HG02840 (cell line): ENCODE results near the gene GIPR.
"Not testable (repeated sequence)": the region's sequence is repeated elsewhere in the genome, so short reads cannot be mapped to it uniquely, and the experiment has no call there.

Experiments
- ATAC-seq: cut with Tn5 transposase; IDR thresholded peaks from one replicate; pipeline ENCODE4 v1.9.1; 2021; ENCODE audit warnings: mild to moderate bottlenecking, moderate library complexity, moderate number of reproducible peaks; ENCODE audit not compliant: unreplicated experiment, low FRiP score

GIPR gene

GRCh38 chr19:45685045-45685444, 17.0 kb downstream of the GIPR start:
- not testable (repeated sequence) for ATAC-seq

DNA sequence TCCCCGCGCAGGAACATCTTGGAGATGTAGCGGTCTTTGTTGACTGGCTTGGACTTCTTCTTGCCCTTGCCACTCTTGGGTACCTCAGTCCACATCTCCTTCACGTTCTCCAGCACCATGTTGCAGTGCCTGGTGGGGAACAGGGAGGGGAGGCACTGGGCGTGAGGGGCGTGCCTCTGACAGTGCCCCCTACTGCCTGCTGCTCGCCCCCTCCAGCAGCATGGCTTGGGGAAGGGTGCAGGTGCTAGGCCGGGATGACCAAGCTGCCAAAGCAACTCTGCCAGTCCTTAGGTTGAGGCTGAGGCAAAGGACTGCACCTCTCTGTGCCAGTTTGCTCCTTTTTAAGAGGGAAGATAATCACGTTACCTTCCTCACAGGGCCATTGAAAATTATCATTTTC, 19.6 kb downstream of the GIPR start:
- ATAC-seq: no peak

- peak; percentile 49 for ATAC-seq
Measured at GRCh38 chr19:45691516-45692186, 23.6 kb downstream of the GIPR start, which contains the start of gene SNRPD2. SNRPD2 (minus strand) TSS chr19:45691953; CDS start chr19:45691888, 65 bp downstream.

GRCh38 chr19:45692187-45693105, 24.4 kb downstream of the GIPR start, which contains the start of gene QPCTL:
QPCTL (plus strand) TSS chr19:45692666; CDS start chr19:45692704, 38 bp downstream.
- peak; percentile 83 for ATAC-seq

- ATAC-seq: no peak
Measured at GRCh38 chr19:45693106-45693788, 25.2 kb downstream of the GIPR start.

DNA sequence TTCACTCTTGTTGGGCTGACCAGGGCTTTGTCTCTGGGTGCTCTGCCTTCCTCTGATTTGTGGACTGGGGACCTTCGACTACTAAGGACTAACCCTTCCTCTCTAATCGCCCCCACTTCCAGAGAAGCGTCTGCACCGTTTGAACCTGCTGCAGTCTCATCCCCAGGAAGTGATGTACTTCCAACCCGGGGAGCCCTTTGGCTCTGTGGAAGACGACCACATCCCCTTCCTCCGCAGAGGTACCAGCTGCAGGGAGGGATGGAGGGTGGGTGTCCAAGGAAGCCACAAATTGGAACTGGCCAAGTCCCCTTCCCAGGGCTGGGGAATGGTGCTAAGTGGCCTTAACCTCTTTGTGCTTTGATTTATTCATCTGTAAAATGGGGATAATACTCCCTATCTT, 33.7 kb downstream of the GIPR start:
- ATAC-seq: no peak

DNA sequence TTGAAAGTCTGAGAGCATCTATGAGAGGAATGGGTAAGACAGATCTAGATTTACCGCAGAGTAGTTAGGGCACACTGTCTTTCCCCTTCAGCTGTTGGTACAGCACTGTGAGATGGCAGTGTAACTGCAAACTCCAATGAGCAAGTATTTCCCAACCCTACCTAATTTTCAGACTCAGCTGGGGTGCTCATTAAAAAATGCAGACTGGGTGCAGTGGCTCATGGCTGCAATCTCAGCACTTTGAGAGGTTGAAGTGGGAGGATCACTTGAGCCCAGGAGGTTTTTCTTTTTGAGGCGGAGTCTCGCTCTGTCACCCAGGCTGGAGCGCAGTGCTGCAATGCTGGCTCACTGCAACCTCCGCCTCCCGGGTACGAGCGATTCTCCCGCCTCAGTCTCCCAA, 37.1 kb downstream of the GIPR start:
- ATAC-seq: no peak

DNA sequence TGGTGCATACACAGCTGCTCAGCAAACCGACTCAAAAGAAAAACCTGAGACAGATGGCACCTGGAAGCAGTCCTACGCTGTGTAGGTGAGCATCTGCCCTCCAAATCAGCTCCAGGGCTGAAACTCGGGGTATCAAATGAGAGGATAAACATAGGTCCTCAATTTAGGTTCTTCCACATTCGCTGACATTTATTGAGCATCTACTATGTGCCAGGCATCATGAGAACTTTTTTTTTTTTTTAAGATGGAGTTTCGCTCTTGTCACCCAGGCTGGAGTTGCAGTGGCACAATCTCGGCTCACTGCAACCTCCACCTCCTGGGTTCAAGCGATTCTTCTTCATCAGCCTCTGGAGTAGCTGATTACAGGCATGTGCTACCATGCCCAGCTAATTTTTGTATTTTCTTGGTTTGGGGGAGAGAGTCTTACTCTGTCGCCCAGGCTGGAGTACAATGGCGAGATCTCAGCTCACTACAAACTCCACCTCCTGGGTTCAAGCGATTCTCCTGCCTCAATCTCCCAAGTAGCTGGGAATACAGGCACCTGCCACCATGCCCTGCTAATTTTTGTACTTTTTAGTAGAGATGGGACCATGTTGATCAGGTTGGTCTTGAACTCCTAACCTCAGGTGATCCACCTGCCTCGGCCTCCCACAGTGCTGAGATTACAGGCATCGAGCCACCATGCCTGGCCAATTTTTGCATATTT, 37.8 kb downstream of the GIPR start:
- no peak for ATAC-seq

DNA sequence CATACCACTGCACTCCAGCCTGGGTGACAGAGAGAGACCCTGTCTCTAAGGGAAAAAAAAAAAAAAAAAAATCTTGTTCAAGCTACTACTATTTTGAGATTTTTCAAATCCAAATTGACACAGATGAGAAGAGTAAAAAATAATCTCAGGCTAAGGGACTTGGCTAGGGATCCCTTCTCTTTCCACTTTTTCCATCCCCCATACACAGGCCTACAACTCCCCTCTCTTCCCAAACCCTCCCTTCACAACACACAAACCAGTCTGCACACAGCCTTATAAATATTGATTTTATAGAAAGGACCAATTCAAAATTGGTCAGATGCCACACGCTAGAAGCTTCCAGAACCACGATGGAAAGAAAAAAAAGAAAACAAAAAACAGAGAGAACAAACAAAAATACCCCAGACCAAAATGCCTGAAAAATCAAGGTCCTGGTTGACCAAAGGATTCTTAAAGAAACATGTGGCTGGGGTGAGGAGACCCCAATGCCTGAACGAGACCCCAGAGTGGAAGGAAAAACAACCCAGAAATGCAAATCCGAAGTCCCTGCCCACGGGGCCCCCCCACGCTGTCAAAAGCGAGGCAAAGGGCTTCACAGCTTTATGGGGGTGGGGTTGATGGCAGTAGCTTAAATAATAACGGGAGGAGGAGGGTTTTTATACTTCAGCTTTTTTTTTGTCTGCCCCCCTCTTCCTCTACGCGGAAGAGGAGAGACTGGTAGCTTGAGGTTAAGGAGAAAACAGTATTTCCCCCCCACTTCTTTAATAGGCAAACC, 42.5 kb downstream of the GIPR start:
- no peak for ATAC-seq

DNA sequence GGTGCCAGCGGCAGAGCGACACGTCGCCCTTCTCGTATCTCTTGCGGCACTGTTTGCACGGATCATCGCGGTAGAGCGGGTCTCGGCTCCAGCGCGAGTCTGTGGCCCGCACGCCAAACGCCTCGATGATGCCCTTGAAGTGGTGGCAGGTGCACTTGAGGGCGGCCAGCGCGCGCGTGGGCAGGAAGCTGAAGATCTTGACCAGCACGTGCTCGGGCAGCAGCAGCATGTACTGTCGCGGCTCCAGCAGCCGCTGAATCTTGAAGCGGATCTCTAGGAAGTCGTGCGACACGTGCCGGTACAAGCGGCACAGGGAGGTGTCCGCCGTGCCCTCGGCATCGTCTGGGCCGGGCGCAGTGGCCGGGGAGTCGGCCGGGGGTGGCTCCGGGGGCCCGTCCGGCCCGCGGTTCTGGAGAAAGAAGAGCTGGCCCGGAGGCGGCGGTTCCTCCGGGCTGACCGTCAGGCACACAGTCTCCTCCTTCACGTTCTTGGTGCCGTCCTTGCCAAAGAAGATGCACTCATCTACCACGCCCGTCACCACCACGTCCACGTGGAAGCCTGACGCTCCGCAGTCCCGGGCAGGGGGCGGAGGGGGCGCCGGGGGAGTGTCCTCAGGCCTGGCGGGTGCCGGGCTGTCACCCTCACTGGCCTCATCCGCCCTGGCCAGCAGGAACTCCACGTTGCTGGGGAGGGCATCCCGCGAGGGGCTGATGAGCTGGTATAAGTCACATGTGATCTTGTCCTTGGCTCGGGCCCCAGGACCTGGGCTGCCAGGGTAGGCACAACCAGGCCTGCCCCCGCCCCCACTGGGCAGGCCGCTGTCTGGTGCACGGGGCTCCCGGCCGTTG, 44.1 kb downstream of the GIPR start:
- ATAC-seq: no peak

GRCh38 chr19:45712699-45713067, 44.7 kb downstream of the GIPR start:
- no peak for ATAC-seq

- no peak for ATAC-seq
Measured at GRCh38 chr19:45713141-45713540, 45.1 kb downstream of the GIPR start.

DNA sequence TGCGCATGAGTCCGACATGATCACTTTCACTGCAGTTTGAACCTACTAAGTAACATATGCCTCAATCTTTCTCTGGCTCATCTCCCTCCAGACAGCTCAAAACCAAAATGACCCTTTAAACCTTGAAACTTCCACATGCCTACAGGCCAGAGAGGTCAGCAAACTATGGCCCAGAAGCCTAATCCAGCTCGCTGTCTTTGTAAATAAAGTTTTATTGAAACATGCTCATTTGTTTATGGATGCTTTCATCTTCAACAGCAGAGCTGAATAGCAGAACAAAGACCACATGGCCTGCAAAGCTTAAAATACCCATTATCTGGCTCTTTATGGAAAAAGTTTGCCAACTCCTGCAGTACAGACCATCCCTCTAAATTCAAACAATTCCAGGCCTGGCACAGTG, 47.1 kb downstream of the GIPR start:
- no peak for ATAC-seq

GRCh38 chr19:45716359-45717130, 48.5 kb downstream of the GIPR start:
- no peak for ATAC-seq

DNA sequence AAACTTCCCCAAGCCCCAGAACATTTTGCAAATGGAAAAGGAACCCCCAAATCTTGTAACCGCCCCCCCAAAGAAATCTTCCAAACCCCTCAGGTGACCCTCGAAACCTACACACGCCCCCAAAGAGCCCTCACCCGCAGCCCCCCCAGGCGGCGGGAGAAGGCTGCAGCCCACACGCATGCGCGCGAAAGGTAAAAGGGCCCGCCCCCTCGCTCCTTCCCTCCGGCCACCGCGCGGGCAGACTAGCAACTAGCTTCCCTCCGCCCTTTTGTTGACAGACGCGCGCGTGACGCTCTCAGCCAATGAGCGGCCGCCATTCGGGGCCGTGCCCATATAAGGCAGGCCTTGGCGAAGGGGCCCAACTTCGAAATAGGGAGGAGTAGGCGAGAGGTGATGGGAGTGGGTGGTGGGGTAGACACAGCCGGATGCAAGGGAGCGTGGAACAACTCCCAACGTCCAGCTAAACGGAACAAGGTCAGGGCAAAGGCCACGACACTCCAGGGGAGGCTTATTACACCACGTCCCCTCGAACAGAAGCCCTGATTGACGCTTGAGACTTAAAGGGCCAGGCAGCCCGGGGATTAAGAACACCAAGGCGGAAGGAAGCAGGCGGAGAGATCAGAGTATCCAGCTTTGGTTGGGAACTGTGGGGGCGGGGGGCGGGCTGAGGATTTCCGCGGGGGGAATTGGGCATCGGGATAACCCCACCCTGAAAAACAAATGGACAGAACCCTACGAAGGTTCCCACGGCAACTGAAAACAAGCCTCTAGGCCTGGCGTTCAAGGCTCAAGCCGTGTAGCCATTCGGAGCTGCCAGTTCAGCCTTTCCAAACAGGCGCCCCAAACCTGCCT, 49.3 kb downstream of the GIPR start:
- ATAC-seq: peak; percentile 90

DNA sequence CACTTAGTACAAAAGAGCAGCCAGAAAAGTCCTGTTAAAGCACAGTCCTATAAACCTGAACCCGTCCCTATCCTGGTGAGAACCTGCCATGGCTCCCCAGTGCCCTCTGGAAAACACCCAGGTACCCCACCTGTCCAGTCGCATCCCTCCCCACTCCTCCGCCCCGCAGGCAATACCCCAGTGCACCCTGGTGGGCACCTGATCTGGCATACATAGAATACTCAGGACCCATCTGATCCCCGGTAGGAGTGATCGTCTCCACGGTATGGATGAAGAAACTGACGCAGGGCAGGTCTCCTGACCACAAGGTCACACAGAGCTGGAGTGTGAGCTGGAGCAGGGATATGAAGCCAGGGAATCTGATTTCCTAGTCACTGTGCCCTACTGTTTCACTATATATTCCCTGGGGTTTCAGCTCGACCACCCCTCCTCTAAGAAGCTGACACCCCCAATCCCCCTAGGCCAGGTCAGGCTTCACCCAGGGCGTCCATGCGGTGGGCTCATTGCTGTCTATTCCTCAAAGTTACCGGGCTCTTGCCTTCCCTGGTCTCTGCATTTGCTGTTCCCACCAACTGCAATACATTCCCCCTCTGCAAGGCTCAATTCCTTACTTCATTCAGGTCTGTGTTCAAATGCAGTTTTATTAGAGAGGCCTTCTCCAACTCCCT, 50.1 kb downstream of the GIPR start:
- no peak for ATAC-seq

DNA sequence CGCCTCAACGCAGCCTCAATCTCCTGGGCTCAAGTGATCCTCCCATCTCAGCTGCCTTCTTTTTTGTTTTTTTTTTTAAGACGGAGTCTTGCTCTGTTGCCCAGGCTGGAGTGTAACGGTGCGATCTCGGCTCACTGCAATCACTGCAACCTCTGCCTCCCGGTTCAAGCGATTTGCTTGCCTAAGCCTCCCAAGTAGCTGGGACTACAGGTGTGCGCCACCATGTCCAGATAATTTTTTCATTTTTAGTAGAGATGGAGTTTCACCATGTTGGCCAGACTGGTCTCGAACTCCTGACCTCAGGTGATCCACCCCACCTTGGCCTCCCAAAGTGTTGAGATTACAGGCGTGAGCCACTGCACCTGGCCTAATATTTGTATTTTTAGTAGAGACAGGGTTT, 52.0 kb downstream of the GIPR start:
- not testable (repeated sequence) for ATAC-seq
